ENCODE measurements around the gene TRA2A.
A peak's percentile ranks its signal among the peaks of the same experiment; 100 is the strongest.

GRCh38 chr7:23570592-23571200 lies 38.9 kb upstream of the TRA2A start:
- peak; percentile 93 to 94 for TF ChIP-seq CTCF (conservative IDR thresholded peaks at IDR 0.05 in 1 of 2, IDR thresholded peaks at IDR 0.05 in 1 of 2; ENCODE audit: low read depth in 1 of 2, low read length in 2 of 2)
- no peak for TF ChIP-seq EZH2 (IDR thresholded peaks at IDR 0.05; ENCODE audit: low read length, missing control alignments)
